ENCODE results near the gene PRKN. TPM values are rescaled to one million over a fixed set of nuclear protein-coding genes. Genes with fewer than 3 reads are reported as not detected.
"Not testable (repeated sequence)": the region's sequence is repeated elsewhere in the genome, so short reads cannot be mapped to it uniquely, and the experiment has no call there.

PRKN gene
- total RNA-seq, 1 experiment from 2014 or later: 0.34 TPM

DNA sequence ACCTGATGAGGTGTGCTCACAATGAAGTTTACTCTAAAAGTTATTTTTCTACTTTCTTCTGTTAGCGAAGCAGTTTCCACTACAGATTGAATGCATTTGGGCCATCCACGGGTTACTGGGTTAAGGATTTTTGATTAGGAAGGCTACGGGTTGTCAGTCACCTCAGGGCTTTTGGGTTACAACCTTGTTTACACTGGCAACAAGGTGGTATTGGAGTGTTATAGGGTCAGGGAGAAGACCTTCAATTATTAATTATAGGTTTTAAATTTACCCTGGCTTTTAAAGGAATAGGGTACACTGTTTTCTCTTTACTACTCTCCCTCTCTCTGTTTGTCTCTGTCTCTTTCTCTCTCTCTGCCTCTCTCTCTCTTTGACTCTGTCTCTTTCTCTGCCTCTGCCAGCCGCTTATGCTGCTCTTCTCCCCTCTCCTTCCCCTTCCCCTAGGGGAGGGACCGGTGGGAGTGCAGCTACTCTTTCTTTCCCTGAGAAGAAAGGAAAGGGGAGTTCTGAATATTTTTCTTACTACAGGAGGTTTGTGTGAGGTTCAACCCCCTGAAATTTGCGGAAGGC, 1413.5 kb downstream of the PRKN start:
- no TSS peak for BruUV-seq (replicated peaks)
- ChIA-PET POLR2A (no interaction called here), CTCF (no interaction called here)

DNA sequence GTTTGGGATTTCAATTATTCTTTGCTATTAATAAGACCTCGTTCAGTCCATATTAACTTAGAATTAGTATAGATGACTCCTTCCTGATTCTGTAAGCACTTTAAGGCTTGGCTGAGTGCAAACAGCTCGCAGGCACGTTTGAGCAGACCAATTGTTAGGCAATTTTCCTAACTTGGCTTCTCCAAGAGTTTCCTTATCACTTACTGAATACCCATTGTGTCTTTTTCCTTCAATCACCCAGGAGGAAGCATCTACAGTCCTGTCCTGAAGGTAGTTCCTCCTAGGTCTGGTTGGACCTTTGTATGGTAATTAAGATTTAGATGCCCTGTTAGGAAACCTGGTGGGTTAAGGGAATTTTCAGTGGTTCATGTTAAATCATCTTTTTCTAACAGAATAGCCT, 1414.1 kb downstream of the PRKN start:
- H3K4me1 ChIP-seq; H3K36me3 ChIP-seq (ENCODE audit: control insufficient read depth, insufficient read depth, low read length); H3K4me3 Mint-ChIP-seq (ENCODE audit: unreplicated experiment); H3K36me3 Mint-ChIP-seq (ENCODE audit: insufficient read depth, unreplicated experiment); BruUV-seq (replicated peaks); H3K27ac Mint-ChIP-seq (ENCODE audit: unreplicated experiment); H3K27me3 ChIP-seq (replicated peaks; ENCODE audit: control insufficient read depth, insufficient read depth, low read length); CTCF ChIA-PET; H3K4me1 Mint-ChIP-seq (ENCODE audit: low read depth, unreplicated experiment); H3K9me3 ChIP-seq; DNase-seq; H3K27me3 Mint-ChIP-seq (ENCODE audit: insufficient read depth, unreplicated experiment); H3K4me3 ChIP-seq (ENCODE audit: low read depth, low read length); POLR2A ChIA-PET: not testable (repeated sequence)
- intact Hi-C loops (cut with micrococcal nuclease; ENCODE audit: unreplicated experiment): loop anchor here (5.0 kb wide), 1 partner anchor 54 kb away; no protein-coding TSS in a partner anchor
- peaks cover 20% of the 10 kb centered on the region for H3K9me3 Mint-ChIP-seq (ENCODE audit: unreplicated experiment)

More for the DNA sequence above, 1413.5 kb downstream of the PRKN start:
- H3K4me3 Mint-ChIP-seq (ENCODE audit: unreplicated experiment): no peak overlapping the region
- Histone ChIP-seq H3K4me1 (no peaks in the 10 kb centered on the region), H3K4me3 (ENCODE audit: low read depth, low read length) (no peak overlapping the region), H3K36me3 (ENCODE audit: control insufficient read depth, insufficient read depth, low read length) (no peaks in the 10 kb centered on the region), H3K9me3 (no peaks in the 10 kb centered on the region), H3K27me3 (replicated peaks; ENCODE audit: control insufficient read depth, insufficient read depth, low read length) (no peaks in the 10 kb centered on the region)
- H3K9me3 Mint-ChIP-seq (ENCODE audit: unreplicated experiment): peaks cover 20% of the 10 kb centered on the region
- DNase-seq: no peak
- H3K27me3 Mint-ChIP-seq (ENCODE audit: insufficient read depth, unreplicated experiment): no peaks in the 10 kb centered on the region
- H3K36me3 Mint-ChIP-seq (ENCODE audit: insufficient read depth, unreplicated experiment): no peaks in the 10 kb centered on the region
- no peaks in the 10 kb centered on the region for H3K4me1 Mint-ChIP-seq (ENCODE audit: low read depth, unreplicated experiment)
- no peak overlapping the region for H3K27ac Mint-ChIP-seq (ENCODE audit: unreplicated experiment)
- intact Hi-C loops (cut with micrococcal nuclease; ENCODE audit: unreplicated experiment): loop anchor here (5.0 kb wide), 1 partner anchor 53 kb away; no protein-coding TSS in a partner anchor
- TF ChIP-seq, protein P1, sequence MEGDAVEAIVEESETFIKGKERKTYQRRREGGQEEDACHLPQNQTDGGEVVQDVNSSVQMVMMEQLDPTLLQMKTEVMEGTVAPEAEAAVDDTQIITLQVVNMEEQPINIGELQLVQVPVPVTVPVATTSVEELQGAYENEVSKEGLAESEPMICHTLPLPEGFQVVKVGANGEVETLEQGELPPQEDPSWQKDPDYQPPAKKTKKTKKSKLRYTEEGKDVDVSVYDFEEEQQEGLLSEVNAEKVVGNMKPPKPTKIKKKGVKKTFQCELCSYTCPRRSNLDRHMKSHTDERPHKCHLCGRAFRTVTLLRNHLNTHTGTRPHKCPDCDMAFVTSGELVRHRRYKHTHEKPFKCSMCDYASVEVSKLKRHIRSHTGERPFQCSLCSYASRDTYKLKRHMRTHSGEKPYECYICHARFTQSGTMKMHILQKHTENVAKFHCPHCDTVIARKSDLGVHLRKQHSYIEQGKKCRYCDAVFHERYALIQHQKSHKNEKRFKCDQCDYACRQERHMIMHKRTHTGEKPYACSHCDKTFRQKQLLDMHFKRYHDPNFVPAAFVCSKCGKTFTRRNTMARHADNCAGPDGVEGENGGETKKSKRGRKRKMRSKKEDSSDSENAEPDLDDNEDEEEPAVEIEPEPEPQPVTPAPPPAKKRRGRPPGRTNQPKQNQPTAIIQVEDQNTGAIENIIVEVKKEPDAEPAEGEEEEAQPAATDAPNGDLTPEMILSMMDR (IDR thresholded peaks at IDR 0.05; ENCODE audit: insufficient read depth in 1 of 2, low read depth in 1 of 2, low read length in 1 of 2, severe bottlenecking in 1 of 2, unreplicated experiment in 1 of 2): no peak

DNA sequence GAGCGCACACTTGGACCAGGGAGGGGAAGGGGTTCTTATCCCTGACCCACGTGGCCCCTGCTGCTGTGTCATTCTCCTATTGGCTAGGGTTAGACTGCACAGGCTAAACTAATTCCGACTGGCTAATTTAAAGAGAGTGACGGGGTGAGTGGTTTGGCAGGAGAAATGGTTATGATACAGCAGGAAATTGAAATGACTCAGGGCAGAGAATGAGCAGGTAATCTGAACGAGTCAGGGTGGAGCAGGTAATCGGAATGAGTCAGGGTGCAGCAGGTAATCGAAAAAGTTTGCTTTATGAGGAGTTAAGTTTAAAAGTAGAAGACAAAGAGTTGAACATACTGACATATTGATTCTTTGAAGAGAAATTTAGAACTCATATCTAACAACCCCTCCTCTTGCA, 1417.8 kb downstream of the PRKN start:
- H3K27ac Mint-ChIP-seq (ENCODE audit: unreplicated experiment); H3K4me1 Mint-ChIP-seq (ENCODE audit: low read depth, unreplicated experiment); H3K9me3 Mint-ChIP-seq (ENCODE audit: unreplicated experiment); BruUV-seq (replicated peaks); POLR2A ChIA-PET; H3K4me3 Mint-ChIP-seq (ENCODE audit: unreplicated experiment); H3K4me3 ChIP-seq (ENCODE audit: low read depth, low read length); H3K4me1 ChIP-seq; CTCF ChIA-PET; DNase-seq; H3K36me3 Mint-ChIP-seq (ENCODE audit: insufficient read depth, unreplicated experiment); H3K36me3 ChIP-seq (ENCODE audit: control insufficient read depth, insufficient read depth, low read length); H3K27me3 ChIP-seq (replicated peaks; ENCODE audit: control insufficient read depth, insufficient read depth, low read length); H3K9me3 ChIP-seq; H3K27me3 Mint-ChIP-seq (ENCODE audit: insufficient read depth, unreplicated experiment): not testable (repeated sequence)
- intact Hi-C loops (cut with micrococcal nuclease; ENCODE audit: unreplicated experiment): loop anchor here (5.0 kb wide), 1 partner anchor 58 kb away; no protein-coding TSS in a partner anchor

DNA sequence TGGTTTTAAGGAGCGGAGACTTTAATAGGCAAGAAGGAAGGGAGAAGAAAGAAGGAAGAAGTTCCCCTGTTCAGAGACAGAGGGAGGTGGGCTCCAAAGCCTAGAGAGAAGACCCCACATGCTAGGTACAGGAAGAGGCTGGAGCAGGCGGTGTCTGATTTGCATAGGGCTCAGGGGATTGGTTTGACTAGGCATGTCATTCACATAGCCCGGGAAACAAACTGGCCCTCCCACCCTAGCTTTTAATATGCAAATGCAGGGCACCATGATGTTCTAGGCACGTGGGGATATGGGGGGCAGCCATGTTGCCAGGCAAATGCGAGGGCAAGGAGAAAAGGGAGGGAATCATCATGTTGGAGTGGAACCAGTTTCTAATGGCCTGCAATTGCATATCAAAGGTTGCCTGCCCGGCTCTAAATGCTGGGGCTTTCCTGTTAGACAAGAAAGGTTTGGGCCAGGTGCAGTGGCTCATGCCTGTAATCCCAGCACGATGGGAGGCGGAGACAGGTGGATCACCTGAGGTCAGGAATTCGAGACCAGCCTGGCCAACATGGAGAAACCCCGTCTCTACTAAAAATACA, 1419.4 kb downstream of the PRKN start:
- H3K27ac Mint-ChIP-seq (ENCODE audit: unreplicated experiment): no peak overlapping the region
- H3K4me1 Mint-ChIP-seq (ENCODE audit: low read depth, unreplicated experiment): no peaks in the 10 kb centered on the region
- Histone ChIP-seq H3K27me3 (replicated peaks; ENCODE audit: control insufficient read depth, insufficient read depth, low read length) (no peaks in the 10 kb centered on the region), H3K9me3 (no peaks in the 10 kb centered on the region), H3K36me3 (ENCODE audit: control insufficient read depth, insufficient read depth, low read length) (no peaks in the 10 kb centered on the region), H3K4me1 (no peaks in the 10 kb centered on the region), H3K4me3 (ENCODE audit: low read depth, low read length) (no peak overlapping the region)
- TF ChIP-seq, protein P1 (IDR thresholded peaks at IDR 0.05; ENCODE audit: insufficient read depth in 1 of 2, low read depth in 1 of 2, low read length in 1 of 2, severe bottlenecking in 1 of 2, unreplicated experiment in 1 of 2): no peak
- DNase-seq: no peak
- CTCF ChIA-PET: no interaction called here
- no TSS peak for BruUV-seq (replicated peaks)
- intact Hi-C loops (cut with micrococcal nuclease; ENCODE audit: unreplicated experiment): no loop called here
- H3K4me3 Mint-ChIP-seq (ENCODE audit: unreplicated experiment): no peak overlapping the region
- H3K27me3 Mint-ChIP-seq (ENCODE audit: insufficient read depth, unreplicated experiment): no peaks in the 10 kb centered on the region
- no peaks in the 10 kb centered on the region for H3K36me3 Mint-ChIP-seq (ENCODE audit: insufficient read depth, unreplicated experiment)
- H3K9me3 Mint-ChIP-seq (ENCODE audit: unreplicated experiment): peaks cover 9% of the 10 kb centered on the region
- POLR2A ChIA-PET: no interaction called here
